GM19025 (cell line): ENCODE data around the gene CHD9NB.
"Not testable (repeated sequence)": the region's sequence is repeated elsewhere in the genome, so short reads cannot be mapped to it uniquely, and the experiment has no call there.

Experiments used
- ATAC-seq: cut with Tn5 transposase; IDR thresholded peaks from one replicate; pipeline ENCODE4 v1.9.1; 2021; ENCODE audit warnings: mild to moderate bottlenecking, low read depth, moderate library complexity; ENCODE audit not compliant: unreplicated experiment

Gene CHD9NB

GRCh38 chr16:53059672-53060071, 7.0 kb upstream of the CHD9NB start:
- no peak for ATAC-seq

GRCh38 chr16:53058882-53059281, 6.2 kb upstream of the CHD9NB start:
- ATAC-seq = no peak

GRCh38 chr16:53058441-53058840, 5.7 kb upstream of the CHD9NB start:
- no peak for ATAC-seq

- ATAC-seq = no peak
Observed at GRCh38 chr16:53057658-53058057, 5.0 kb upstream of the CHD9NB start.

- no peak for ATAC-seq
Observed at GRCh38 chr16:53056392-53056881, 3.7 kb upstream of the CHD9NB start.

GRCh38 chr16:53055541-53056391, 3.1 kb upstream of the CHD9NB start:
- no peak for ATAC-seq

GRCh38 chr16:53054670-53055485, 2.2 kb upstream of the CHD9NB start, which contains the start of gene CHD9:
CHD9 (plus strand) TSS chr16:53054991; CDS start chr16:53156090, 101,099 bp downstream.
- ATAC-seq = peak; percentile 86

GRCh38 chr16:53053967-53054669, 1.4 kb upstream of the CHD9NB start:
- ATAC-seq = peak; percentile 8

- not testable (repeated sequence) for ATAC-seq
Observed at GRCh38 chr16:53051255-53051654, 1.4 kb downstream of the CHD9NB start.

GRCh38 chr16:53048139-53048915, 4.4 kb downstream of the CHD9NB start:
- no peak for ATAC-seq

- ATAC-seq = not testable (repeated sequence)
Observed at GRCh38 chr16:53047515-53047914, 5.2 kb downstream of the CHD9NB start.

- ATAC-seq = no peak
Observed at GRCh38 chr16:53045341-53046220, 7.1 kb downstream of the CHD9NB start.

- no peak for ATAC-seq
Observed at GRCh38 chr16:53043986-53044601, 8.6 kb downstream of the CHD9NB start.

- no peak for ATAC-seq
Observed at GRCh38 chr16:53043428-53043831, 9.3 kb downstream of the CHD9NB start.

- no peak for ATAC-seq
Observed at GRCh38 chr16:53042235-53042701, 10.4 kb downstream of the CHD9NB start.

GRCh38 chr16:53041320-53042051, 11.2 kb downstream of the CHD9NB start:
- ATAC-seq = no peak

- ATAC-seq = no peak
Observed at GRCh38 chr16:53040788-53041187, 11.9 kb downstream of the CHD9NB start.

GRCh38 chr16:53036711-53037110, 16.0 kb downstream of the CHD9NB start:
- ATAC-seq = not testable (repeated sequence)
